Effector memory CD4-positive, alpha-beta T cell (primary cell): Measurements from ENCODE around the gene GRID1.

Experiments
- DNase-seq, 3 donors: peaks; one replicate each; pipeline ENCODE4 v3.0.0-alpha.2; 2020
- H3K27ac ChIP-seq: 2 replicates; pipeline ENCODE4 v1.7.0; 2013; ENCODE audit warnings: mild to moderate bottlenecking, low read length, moderate library complexity; ENCODE audit not compliant: insufficient read depth, poor library complexity, severe bottlenecking
- H3K27me3 ChIP-seq: replicated peaks from 2 replicates; pipeline ENCODE4 v1.7.0; 2013; ENCODE audit warnings: mild to moderate bottlenecking, low read length; ENCODE audit not compliant: insufficient read depth, control insufficient read depth, poor library complexity, severe bottlenecking
- H3K36me3 ChIP-seq: 2 replicates; pipeline ENCODE4 v1.7.0; 2013; ENCODE audit warnings: mild to moderate bottlenecking, low read length, moderate library complexity; ENCODE audit not compliant: control insufficient read depth, insufficient read depth
- H3K4me1 ChIP-seq: 2 replicates; pipeline ENCODE4 v1.7.0; 2013; ENCODE audit warnings: low read length, mild to moderate bottlenecking; ENCODE audit not compliant: control insufficient read depth, insufficient read depth, poor library complexity, severe bottlenecking
- H3K4me3 ChIP-seq: 2 replicates; pipeline ENCODE4 v1.7.0; 2013; ENCODE audit warnings: low read length, low read depth, mild to moderate bottlenecking; ENCODE audit not compliant: insufficient read depth, poor library complexity, severe bottlenecking
- H3K9me3 ChIP-seq: 2 replicates; pipeline ENCODE4 v1.7.0; 2013; ENCODE audit warnings: mild to moderate bottlenecking, low read length, moderate library complexity; ENCODE audit not compliant: control insufficient read depth

The GRID1 gene

DNA sequence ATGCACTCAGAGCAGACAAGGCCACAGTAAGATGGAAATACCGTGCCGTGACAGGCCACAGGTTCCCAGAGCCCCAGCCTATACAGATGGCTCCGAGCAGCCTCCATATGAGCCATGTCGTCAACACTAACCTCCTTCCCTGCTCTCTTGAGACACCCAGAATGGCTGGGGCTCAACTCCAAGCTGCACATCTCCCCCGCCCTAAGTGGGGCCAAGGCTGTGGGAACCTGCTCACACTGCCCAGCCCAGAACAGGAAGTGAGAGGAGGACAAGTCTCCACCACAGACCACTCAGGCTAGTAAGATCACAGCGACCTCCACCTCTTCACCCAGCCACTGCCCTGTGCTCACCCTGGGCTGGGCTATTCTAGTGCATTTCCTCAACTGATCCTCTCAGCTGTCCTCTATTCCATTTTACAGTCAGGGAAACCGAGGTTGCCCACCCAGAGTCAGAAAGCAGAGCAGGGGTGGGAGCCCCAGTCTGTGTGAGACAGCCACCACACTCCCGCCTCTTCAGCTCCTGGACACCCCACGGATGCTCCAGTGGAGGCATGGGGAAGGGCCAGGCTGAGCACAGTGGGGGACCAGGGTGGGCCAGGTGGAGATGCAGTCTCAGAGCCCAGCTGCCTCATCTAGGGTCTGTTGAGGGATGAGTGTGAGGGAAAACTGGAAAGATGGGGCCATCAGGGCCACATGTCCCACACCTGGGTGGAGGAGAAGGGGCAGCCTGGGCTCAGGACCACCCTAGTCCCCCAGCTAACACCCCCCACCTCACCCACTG, 11.6 kb downstream of the GRID1 start:
- Histone ChIP-seq H3K27ac (no peak overlapping the region), H3K36me3 (no peaks in the 10 kb centered on the region), H3K9me3 (no peaks in the 10 kb centered on the region), H3K4me1 (no peaks in the 10 kb centered on the region), H3K4me3 (no peak overlapping the region), H3K27me3 (no peaks in the 10 kb centered on the region)
- DNase-seq, result no peak

DNA sequence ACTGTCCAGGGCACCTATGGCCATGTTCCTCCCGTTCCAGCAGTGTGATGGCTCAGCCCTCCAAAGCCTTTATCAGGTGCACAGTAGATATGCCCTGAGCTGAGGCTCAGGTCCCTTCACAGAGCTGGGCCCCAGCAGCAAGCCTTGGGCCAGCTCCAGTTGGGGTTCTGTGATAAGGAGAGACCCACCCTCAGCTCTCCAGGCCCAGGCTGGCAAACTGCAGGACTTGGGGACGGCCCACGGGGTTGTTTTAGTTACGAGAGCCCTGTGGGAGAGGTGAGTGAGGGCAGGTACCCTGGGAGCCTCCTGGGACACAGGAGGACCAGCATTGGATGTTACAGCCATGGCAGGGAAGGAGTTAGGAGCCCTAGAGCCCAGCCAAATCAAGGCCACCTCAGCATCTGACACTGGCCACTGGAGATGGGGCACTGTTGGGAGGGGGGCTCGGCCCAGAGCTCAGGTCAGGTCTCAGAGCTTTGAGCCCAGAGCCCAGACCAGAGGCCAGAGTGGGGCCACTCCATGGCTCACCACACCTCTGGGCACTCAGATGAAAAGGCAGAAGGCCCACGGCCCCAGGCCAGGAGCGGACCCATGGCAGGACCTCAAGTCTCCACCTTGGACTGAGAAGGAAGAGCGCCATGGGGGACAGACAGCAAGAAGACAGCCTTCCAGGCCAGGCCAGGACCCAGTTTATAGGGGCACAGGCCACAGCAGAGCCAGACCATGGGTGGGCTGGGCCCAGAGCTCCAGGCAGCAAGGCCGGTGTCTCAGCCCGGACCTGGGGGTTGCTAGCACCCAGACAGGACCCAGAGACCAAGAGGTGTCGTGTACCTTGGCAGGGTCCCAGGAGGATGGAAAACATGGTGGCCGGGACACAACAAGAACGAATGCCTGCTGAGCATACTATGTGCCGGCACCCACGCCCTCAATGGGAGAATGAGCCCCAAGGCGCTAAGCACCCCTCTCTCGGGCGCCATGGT, 12.8 kb downstream of the GRID1 start:
- no peak overlapping the region for H3K27ac ChIP-seq
- H3K36me3 ChIP-seq, result no peaks in the 10 kb centered on the region
- DNase-seq, result no peak
- no peak overlapping the region for H3K4me3 ChIP-seq
- H3K27me3 ChIP-seq, result no peaks in the 10 kb centered on the region
- H3K4me1 ChIP-seq, result no peaks in the 10 kb centered on the region
- H3K9me3 ChIP-seq, result no peaks in the 10 kb centered on the region

DNA sequence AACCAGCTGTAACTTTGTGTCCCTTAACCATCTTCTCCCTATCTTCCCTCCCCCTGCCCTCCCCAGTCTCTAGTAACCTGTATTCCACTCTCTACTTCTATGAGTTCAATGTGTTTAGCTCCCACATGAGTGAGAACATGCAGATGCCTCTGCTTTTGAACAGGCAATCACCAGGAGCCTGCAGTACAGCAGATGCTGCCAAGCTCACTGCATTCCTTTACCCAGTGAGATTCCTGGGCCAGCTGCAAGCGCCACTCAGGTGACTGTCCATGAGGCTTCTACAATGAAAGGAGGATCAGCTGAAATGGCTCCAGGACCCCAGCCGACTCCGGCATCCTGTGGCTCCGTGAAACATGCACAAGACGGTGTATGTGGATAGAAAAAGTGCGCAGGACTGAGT, 15.7 kb downstream of the GRID1 start:
- H3K36me3 ChIP-seq, result no peaks in the 10 kb centered on the region
- H3K27me3 ChIP-seq, result no peaks in the 10 kb centered on the region
- H3K4me1 ChIP-seq, result no peaks in the 10 kb centered on the region
- no peak overlapping the region for H3K27ac ChIP-seq
- no peaks in the 10 kb centered on the region for H3K9me3 ChIP-seq
- no peak overlapping the region for H3K4me3 ChIP-seq
- no peak for DNase-seq

DNA sequence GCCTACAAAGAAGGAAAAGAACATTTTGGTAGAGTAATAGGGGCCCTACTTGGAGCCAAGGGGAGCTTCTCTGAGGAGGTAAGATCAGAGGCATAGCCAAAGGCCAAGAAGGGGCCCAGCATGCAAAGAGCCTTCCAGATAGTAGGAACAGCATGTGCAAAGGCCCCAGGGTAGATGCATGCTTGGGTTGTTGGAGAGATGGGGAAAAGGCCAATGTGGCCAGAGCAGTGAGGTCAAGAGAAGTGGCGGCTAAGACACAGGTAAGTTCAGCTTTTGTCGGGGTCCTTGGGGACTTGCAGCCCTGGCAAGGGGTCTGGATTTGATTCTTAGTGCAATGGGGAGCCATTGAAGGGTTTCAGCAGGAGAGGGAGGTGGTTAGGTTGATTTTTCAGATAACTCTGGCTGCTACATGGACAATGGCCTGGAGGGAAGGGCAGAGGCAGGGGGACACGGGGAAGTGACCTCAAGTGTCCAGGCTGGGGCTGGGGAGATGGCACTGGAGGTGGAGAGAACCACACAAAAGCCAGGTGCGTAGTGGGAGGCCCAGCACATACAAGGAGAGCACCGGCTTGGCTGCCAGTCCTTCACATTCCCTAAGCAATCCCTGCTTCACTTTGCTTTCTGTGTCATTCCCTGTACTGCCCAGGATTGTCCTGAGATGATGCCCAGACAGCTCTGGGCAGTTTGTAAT, 16.5 kb downstream of the GRID1 start:
- Histone ChIP-seq H3K4me3 (no peak overlapping the region), H3K4me1 (no peaks in the 10 kb centered on the region), H3K27ac (no peak overlapping the region), H3K27me3 (no peaks in the 10 kb centered on the region), H3K9me3 (no peaks in the 10 kb centered on the region), H3K36me3 (no peaks in the 10 kb centered on the region)
- DNase-seq, result no peak

DNA sequence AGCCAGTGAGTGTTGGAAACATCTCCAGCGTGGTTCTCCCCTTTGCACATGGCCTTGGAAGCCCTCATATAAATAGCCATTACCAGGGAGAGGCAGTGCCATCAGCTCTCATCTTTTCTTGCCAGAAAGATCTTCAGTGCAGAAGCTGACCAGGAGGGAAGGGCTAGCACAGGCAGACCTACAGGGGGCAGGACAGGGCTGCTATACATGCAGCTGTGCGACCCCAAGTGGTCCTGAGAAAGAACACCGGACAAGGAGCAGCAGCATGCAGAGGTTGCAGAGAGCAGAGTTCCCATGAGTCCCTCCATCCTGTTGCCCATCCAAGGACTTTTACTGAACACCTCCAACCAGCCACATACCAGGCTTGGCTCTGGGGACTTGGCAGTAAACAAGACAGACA, 17.1 kb downstream of the GRID1 start:
- Histone ChIP-seq H3K9me3 (no peaks in the 10 kb centered on the region), H3K4me1 (no peaks in the 10 kb centered on the region), H3K27ac (no peak overlapping the region), H3K36me3 (no peaks in the 10 kb centered on the region), H3K27me3 (no peaks in the 10 kb centered on the region), H3K4me3 (no peak overlapping the region)
- no peak for DNase-seq

DNA sequence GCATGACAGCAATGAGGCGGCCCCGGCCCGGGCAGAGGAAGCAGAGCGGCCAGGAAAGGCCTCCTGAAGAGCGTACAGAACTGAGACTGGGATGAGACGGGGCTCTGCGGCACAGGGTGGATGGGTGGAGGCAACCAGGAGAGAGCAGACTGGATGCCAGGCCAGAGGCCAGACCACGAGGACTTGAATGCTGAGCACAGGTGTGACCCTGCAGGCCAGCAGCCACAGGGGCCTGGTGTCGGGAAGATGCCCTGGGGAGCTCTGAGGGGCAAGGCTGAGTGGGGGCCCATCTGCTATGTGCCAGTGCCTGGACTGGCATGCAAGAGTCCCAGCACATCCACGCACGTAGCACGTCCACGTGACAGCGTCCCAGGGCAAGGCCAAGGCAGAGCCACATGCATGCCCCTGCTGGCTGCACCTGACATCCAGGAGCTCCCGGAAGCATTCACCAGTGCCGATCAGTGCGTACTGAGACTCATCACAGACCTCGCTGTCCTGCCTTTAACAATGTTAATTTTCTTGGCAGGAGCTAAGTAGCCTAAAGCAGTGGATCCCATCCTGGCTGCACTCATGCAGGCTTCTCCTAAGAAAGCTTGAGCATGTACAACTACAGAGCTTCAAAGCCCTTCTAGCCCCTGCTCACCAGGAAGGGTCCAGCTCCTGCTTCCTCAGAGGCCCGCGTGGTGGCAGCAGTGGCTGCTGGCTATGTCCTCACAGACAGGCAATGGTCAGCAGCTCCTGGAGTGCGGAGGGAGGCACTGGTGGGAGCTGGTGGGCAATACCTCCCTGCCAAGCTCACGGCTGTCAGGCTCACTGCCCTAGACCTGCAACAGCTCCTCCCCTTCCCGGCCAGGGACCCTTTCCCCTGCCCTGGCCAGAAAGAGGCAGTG, 18.0 kb downstream of the GRID1 start:
- Histone ChIP-seq H3K4me1 (no peaks in the 10 kb centered on the region), H3K27me3 (no peaks in the 10 kb centered on the region), H3K4me3 (no peak overlapping the region), H3K27ac (no peak overlapping the region), H3K36me3 (no peaks in the 10 kb centered on the region), H3K9me3 (no peaks in the 10 kb centered on the region)
- no peak for DNase-seq

DNA sequence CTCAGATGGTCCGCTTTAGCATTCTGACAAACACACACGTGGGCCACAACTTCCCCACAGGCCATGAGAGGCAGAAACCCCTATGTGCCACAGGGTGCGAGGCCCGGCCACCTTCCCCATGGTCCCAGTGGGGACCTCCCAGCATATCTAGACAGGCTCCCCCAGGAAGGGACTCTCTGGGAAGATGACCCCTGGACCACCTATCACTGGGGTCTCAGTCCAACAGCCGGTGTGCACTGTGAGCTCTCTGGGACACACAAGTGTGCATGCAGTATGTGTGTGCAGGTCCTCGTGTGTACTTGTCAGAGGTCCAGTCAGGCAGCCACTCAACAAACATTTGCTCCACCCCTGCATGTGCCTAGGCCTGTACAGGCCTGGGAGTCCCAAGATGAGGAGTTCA, 18.7 kb downstream of the GRID1 start:
- Histone ChIP-seq H3K4me1 (no peaks in the 10 kb centered on the region), H3K36me3 (no peaks in the 10 kb centered on the region)

DNA sequence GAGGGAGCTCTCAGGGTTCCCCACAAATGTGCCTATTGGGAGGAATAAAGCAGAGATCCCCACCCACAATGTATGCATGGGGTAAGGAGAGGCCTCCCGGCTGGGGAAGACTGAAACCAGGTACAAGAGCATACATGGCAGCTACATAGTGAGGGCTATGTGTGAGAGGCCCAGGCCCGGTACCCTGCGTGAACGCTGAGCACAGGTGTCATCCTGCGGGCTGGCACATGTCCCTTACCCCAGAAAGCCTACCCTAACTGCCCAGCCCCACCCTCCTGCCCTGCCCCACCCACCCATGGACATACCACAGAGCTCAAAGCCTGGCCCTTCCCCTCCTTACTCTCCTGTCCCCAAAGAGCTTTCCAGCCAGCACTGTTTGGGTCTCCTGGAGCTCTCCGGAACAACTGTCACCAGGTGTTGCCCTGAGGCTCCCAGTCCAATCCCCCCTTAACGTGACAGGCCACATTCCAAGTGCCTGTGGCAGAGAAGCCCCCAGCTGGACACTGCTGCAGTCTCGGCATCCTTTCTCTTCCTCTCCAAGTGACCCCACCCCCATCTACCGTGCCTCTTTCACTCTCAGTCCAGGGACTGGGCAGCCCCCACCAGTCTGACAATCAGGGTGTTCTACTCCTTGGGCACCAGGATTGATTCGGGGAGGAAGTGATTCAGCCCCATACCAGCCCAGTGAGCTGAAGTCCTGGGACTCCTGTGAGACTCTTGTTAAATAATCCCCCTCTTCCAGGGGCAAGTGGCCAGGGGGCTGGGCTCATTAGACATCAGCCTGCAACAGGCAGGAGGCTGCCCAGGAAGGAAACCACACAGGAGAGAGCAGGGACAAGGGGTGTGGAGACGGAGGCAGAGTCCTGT, 19.6 kb downstream of the GRID1 start:
- Histone ChIP-seq H3K27me3 (no peaks in the 10 kb centered on the region), H3K9me3 (no peaks in the 10 kb centered on the region), H3K4me3 (no peak overlapping the region), H3K4me1 (no peaks in the 10 kb centered on the region), H3K36me3 (no peaks in the 10 kb centered on the region), H3K27ac (no peak overlapping the region)
- DNase-seq, result no peak

More for the DNA sequence above, 18.7 kb downstream of the GRID1 start:
- H3K4me3 ChIP-seq, result no peak overlapping the region
- no peak for DNase-seq
- no peaks in the 10 kb centered on the region for H3K27me3 ChIP-seq
- no peaks in the 10 kb centered on the region for H3K9me3 ChIP-seq
- no peak overlapping the region for H3K27ac ChIP-seq
